GM19351 (cell line): ENCODE results near the gene FCER2.
"Not testable (repeated sequence)": the region's sequence is repeated elsewhere in the genome, so short reads cannot be mapped to it uniquely, and the experiment has no call there.

ENCODE experiments used
- ATAC-seq: cut with Tn5 transposase; IDR thresholded peaks from one replicate; pipeline ENCODE4 v1.9.1; 2021; ENCODE audit warnings: mild to moderate bottlenecking, moderate library complexity; ENCODE audit not compliant: unreplicated experiment

Gene FCER2

GRCh38 chr19:7650148-7650547, 51.8 kb downstream of the FCER2 start:
- ATAC-seq, result no peak

- no peak for ATAC-seq
Observed at GRCh38 chr19:7648265-7649014, 53.5 kb downstream of the FCER2 start.

GRCh38 chr19:7647156-7647555, 54.8 kb downstream of the FCER2 start:
- no peak for ATAC-seq

GRCh38 chr19:7646426-7646700, 55.6 kb downstream of the FCER2 start:
- no peak for ATAC-seq

GRCh38 chr19:7645656-7646425, 56.1 kb downstream of the FCER2 start:
- no peak for ATAC-seq

GRCh38 chr19:7645163-7645562, 56.8 kb downstream of the FCER2 start:
- no peak for ATAC-seq

- ATAC-seq, result no peak
Observed at GRCh38 chr19:7644550-7644877, 57.4 kb downstream of the FCER2 start.

- ATAC-seq, result not testable (repeated sequence)
Observed at GRCh38 chr19:7643629-7644549, 58.0 kb downstream of the FCER2 start.

GRCh38 chr19:7643031-7643415, 58.9 kb downstream of the FCER2 start:
- no peak for ATAC-seq

- no peak for ATAC-seq
Observed at GRCh38 chr19:7642295-7643030, 59.5 kb downstream of the FCER2 start.

GRCh38 chr19:7641290-7642276, 60.3 kb downstream of the FCER2 start:
- ATAC-seq, result no peak

GRCh38 chr19:7640803-7641202, 61.1 kb downstream of the FCER2 start:
- ATAC-seq, result no peak

GRCh38 chr19:7639863-7640348, 62.0 kb downstream of the FCER2 start:
- ATAC-seq, result no peak

GRCh38 chr19:7638802-7639465, 63.0 kb downstream of the FCER2 start:
- no peak for ATAC-seq
